Measurements from ENCODE around the gene ARFRP1. TPM values are rescaled to one million over a fixed set of nuclear protein-coding genes. Genes with fewer than 3 reads are reported as not detected.

ARFRP1 gene
- total and polyA plus RNA-seq, 2 experiments from 2014 or later, result 16.7 to 24.6 TPM

DNA sequence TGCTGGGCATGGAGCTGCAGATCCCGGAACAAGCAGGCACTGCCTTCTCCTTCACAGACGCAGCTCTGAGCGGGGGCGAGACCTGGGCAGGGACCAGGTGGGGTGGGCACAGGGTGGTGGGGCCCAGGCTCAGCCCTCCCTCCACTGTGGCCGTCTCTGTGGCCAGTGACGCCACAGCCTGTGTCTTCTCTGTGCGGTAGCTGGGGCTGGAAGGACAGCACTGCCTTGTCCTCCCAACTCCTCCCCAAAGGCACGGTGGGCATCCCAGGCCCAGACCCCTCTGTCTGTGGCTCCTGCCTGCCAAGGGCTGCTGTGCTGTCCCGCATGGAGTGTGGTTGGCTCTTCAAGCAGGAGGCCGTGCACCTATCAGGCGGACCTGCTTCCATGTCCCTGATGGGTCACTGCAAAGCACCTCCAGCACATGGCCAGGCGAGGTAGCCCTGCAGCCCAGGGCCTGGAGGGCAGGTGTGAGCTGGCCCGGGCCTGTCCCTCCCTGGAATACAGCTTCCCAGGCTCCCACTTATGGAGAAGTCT is 26.1 kb downstream of the ARFRP1 start:
- no peaks in the 10 kb centered on the region for H3K27me3 ChIP-seq (ENCODE audit: insufficient read depth)
- H3K27me3 Mint-ChIP-seq (ENCODE audit: insufficient read depth, low read depth, poor library complexity), result peaks cover 4% of the 10 kb centered on the region
- H3K4me2 ChIP-seq, result no peak overlapping the region
- no peaks in the 10 kb centered on the region for H3K79me2 ChIP-seq (replicated peaks; ENCODE audit: insufficient read depth)
- no peaks in the 10 kb centered on the region for H3K4me1 Mint-ChIP-seq
- H3F3A ChIP-seq (replicated peaks; ENCODE audit: low read depth), result no peaks in the 10 kb centered on the region
- H3K9me2 ChIP-seq (ENCODE audit: insufficient read depth), result no peaks in the 10 kb centered on the region
- H3K9me3 Mint-ChIP-seq, result no peaks in the 10 kb centered on the region
- H3K27ac Mint-ChIP-seq, result no peak overlapping the region
- DNase-seq (ENCODE audit: low spot score) (no peak), ATAC-seq (no peak)
- no peaks in the 10 kb centered on the region for H3K36me3 ChIP-seq (ENCODE audit: insufficient read depth)
- peaks cover 9% of the 10 kb centered on the region; the same call in 2 of the 3 replicates for H3K36me3 Mint-ChIP-seq (ENCODE audit: low read depth)
- H2AFZ ChIP-seq, result no peak overlapping the region
- no peak overlapping the region for H3K4me3 Mint-ChIP-seq
- H4K20me1 ChIP-seq (replicated peaks; ENCODE audit: insufficient read depth), result no peaks in the 10 kb centered on the region
- no peak overlapping the region for H3K27ac ChIP-seq (ENCODE audit: low read depth)
- no peak overlapping the region for H3K4me3 ChIP-seq
- TF ChIP-seq STAT1 (IDR thresholded peaks at IDR 0.05; ENCODE audit: unreplicated experiment) (no peak), EZH2phosphoT487 (IDR thresholded peaks at IDR 0.05; ENCODE audit: unreplicated experiment) (no peak), POLR2AphosphoS5 (IDR thresholded peaks at IDR 0.05; ENCODE audit: low read depth) (no peak), ZNF331 (CRISPR knock-in tag; IDR thresholded peaks at IDR 0.05; ENCODE audit: low read depth) (no peak), EZH2 (IDR thresholded peaks at IDR 0.05; ENCODE audit: low read depth, unreplicated experiment) (no peak), CREB1 (CRISPR knock-in tag; IDR thresholded peaks at IDR 0.05; ENCODE audit: low read depth) (no peak), NANOG (IDR thresholded peaks at IDR 0.05; ENCODE audit: borderline replicate concordance) (no peak), JUNB (IDR thresholded peaks at IDR 0.05; ENCODE audit: unreplicated experiment) (no peak), ZNF114 (CRISPR knock-in tag; IDR thresholded peaks at IDR 0.05) (no peak)
- TF ChIP-seq, protein P1, sequence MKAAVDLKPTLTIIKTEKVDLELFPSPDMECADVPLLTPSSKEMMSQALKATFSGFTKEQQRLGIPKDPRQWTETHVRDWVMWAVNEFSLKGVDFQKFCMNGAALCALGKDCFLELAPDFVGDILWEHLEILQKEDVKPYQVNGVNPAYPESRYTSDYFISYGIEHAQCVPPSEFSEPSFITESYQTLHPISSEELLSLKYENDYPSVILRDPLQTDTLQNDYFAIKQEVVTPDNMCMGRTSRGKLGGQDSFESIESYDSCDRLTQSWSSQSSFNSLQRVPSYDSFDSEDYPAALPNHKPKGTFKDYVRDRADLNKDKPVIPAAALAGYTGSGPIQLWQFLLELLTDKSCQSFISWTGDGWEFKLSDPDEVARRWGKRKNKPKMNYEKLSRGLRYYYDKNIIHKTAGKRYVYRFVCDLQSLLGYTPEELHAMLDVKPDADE (IDR thresholded peaks at IDR 0.05), result no peak
- TF ChIP-seq, protein P2, sequence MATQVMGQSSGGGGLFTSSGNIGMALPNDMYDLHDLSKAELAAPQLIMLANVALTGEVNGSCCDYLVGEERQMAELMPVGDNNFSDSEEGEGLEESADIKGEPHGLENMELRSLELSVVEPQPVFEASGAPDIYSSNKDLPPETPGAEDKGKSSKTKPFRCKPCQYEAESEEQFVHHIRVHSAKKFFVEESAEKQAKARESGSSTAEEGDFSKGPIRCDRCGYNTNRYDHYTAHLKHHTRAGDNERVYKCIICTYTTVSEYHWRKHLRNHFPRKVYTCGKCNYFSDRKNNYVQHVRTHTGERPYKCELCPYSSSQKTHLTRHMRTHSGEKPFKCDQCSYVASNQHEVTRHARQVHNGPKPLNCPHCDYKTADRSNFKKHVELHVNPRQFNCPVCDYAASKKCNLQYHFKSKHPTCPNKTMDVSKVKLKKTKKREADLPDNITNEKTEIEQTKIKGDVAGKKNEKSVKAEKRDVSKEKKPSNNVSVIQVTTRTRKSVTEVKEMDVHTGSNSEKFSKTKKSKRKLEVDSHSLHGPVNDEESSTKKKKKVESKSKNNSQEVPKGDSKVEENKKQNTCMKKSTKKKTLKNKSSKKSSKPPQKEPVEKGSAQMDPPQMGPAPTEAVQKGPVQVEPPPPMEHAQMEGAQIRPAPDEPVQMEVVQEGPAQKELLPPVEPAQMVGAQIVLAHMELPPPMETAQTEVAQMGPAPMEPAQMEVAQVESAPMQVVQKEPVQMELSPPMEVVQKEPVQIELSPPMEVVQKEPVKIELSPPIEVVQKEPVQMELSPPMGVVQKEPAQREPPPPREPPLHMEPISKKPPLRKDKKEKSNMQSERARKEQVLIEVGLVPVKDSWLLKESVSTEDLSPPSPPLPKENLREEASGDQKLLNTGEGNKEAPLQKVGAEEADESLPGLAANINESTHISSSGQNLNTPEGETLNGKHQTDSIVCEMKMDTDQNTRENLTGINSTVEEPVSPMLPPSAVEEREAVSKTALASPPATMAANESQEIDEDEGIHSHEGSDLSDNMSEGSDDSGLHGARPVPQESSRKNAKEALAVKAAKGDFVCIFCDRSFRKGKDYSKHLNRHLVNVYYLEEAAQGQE (IDR thresholded peaks at IDR 0.05; ENCODE audit: unreplicated experiment), result no peak
- H3K4me1 ChIP-seq (ENCODE audit: insufficient read depth), result no peaks in the 10 kb centered on the region
